KG1 (cell line): ENCODE measurements around the gene UPP1.
"Not testable (repeated sequence)": the region's sequence is repeated elsewhere in the genome, so short reads cannot be mapped to it uniquely, and the experiment has no call there.

Experiments
- DNase-seq: peaks from one replicate; lab custom pipeline; 2025; lab: John Stamatoyannopoulos, UW

The UPP1 gene

DNA sequence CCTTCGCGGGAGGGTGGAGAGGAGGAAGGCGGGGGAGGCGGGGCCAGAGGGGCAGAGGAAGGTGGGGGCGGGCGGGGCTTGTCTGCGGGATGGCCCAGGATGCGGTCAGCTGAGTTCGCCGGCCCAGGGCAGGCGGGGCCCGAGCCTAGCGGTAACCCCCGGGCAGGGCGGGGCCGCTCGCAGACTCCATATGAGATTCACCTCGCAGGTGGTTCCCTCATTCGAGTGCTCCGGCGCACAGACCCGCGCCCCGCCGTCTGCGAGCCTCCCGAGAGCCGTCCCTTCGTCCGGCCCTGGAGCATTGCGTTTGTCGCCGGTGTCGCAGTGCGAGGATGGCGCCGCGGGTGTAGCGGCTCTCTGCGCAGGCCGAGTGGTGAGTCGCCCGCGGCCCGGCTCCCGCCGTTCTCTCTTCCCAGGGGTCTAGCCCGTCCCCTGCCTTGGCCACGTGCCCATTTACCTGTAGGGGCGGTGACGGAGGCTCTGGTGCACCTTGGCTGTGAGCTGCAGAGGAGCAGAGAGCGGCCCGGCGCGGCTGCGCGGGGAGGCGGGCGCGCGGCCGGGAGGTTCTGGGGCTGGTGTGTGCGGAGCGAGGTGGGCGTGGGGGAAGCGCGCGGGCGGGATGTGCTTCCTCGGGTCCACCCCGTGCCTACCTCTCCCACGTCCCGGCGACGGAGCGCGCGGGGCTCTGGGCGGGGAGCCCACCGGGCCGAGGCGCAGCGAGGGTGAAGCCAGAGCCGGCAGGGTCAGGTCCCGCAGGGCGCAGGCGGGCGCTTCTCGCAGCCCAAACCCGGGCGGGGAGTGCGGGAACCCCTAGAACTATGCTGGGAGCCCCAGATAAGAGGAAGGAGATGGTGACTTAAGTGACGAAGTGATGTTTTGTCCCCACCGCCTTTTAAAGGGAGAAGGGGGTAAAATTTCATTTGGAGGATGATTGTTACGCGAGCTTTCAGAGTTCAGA, at the start of gene UPP1:
TSS of gene UPP1 (plus strand) at position 220 of the 958 bp plus-strand sequence. CDS start 5,519 bp downstream, outside the sequence.
- DNase-seq, result peak; percentile 88

DNA sequence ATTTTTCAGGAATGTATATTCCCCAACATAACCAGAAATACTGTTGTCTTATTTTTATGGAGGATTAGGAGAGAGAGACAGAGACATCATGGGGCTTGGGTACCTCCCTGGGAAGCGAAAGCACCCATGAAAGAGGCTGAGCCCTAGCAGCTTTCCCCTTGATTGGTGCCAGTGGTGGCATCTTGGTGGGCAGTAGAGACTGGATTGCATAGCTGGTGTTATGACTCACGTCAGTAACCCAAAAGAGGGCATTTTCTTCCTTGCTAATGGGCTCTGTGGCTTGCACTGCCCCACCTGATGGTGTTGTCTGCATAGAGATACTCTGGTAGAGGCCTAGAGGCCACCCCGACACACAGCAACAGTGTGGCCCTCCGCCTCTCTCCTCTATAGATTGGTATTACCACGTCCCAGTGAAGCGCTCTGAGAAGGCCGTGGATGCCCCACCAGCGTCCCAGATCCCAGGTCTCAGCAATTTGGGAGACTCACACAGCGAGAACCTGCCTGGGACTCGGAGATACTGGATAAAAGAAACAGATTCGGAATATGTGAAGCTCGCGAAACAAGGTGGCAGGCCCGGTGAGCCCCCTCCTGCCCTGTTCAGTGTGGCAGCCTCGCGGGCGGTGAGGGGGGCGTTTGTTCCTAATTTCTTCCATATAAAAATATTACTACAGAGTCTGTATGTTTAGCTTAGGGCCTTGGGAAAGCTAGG, 48.0 kb upstream of the UPP1 start:
- DNase-seq, result no peak

DNA sequence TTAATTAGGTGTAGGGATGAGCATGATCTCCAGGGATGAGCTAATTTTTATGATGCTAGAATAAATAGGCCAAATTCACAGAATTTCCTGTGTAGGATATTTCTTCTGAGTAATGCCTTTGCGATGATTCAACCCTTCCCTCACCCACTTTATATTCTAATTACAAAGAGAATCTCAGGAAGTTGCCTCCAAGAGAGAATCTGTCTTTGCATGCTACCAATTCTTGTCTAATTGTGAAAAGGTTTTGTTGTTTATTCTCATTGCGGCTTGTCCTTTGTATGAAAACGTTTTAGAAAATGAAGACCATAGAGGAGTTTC, 47.5 kb upstream of the UPP1 start:
- DNase-seq, result no peak

DNA sequence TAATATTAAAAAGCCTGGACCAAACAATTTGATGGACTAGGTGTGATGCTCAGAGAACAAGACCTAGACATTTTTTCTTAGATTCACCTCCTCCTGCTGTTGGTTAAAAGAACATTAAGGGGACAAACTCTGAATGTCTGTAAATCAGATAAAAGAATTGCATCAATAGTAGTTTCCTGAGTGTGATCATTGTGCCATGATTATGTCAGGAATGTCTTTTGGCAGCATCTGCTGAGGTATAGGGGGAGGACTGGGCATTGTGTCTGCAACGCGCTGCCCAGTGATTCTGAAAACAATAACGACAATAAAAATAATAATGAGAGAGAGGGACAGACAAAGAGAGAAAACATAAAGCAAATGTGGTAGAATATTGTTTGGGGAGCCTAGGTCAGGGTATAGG, 46.8 kb upstream of the UPP1 start:
- no peak for DNase-seq

DNA sequence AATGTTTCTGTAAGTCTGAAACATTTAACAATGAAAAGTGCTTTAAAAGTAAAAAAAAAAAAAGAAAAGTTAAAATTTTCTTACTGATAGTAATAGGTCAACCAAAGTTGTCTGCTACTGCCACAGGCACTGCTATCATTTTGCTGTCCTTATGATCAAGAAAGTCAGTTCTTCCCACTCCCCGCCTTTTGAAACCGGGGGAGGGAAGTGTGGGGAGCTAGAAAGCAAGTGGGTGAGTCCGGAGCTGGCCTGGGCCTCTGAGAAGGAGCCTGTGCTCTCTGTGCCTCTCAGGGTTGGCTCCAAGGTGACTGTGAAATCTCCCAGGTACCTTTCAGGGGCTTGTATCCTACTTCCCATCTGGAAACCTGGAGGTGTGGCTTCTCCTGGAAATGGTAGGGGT, 46.4 kb upstream of the UPP1 start:
- DNase-seq, result no peak

DNA sequence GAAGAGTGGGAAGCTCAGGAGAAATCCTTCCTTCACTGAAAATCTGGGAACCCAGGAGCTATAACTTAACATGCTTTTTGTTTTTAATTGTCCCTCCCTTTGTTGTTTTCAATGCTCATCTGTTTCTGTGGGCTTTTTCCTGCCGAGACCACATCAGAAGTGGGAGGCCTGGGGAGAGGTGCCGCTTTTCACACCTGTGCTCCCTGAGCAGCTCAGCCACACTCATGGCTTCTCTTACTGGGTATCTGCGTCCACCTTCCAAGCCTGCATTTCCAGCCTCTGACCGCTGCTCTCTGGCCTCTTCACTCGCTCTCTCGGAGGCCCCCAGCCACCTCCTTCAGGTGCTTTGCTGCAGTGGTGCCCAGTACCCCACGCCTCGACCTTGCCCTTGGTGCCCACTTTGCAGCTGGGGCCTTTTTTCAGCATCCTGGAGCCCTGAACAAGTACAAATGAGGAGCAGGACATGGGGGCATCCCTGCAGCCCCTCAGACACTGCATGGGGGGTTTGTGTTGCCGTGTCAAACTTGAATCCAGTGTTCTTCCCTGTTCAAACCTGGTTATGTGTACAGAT, 43.8 kb upstream of the UPP1 start:
- no peak for DNase-seq

DNA sequence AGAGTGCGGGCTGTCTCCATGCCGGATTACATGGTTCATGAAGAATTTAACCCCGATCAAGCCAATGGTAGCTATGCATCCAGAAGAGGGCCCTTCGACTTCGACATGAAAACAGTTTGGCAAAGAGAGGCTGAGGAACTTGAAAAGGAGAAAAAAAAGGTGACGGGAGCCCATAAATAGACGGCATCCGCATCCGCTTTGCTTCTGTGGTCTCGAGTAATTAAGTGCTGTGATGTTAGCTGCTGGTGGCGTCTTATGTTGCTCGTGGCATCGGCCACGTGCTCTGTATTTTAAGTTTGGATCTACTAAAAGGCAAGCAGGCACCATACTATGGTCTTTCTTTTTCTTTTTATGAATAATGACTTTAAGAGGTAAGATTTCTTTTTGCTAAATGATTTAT, 42.6 kb upstream of the UPP1 start:
- no peak for DNase-seq

DNA sequence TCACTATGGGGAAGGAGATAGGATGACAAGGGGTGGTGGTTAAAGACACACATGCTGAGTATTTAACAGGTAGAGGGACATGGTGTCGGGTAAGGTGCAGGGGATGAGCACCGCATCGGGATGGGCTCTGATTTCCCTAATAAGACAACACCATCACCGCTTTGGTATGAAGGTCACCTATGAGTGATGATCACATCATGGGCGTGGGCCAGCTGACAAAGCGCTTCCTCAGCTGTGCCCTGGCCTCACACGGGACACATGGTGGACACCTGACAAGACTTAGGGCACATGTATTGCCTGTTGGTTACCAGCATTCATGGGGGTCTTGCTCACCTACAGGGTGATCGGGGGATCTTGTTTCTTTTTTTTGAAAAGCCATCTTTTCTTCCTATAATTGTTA, 41.0 kb upstream of the UPP1 start:
- DNase-seq, result no peak

DNA sequence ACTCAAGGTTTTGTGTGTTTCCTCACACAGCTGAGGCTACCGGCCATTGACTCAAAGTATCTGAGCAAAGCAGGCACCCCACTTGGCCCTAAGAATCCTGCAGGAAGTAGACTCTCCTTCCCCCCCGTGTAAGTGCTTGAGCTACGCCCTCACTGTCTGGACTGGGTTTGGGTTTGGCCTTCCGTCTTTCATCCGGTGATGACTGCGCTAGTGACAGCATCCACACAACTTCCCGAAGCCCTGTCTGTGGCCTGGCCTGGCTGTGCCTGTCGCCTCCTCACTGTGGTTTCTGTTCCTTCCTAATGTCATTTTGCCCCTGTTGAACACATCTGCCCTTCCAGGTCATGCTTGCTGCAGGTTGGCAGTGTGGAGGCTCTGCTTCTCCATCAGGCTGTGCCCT, 39.2 kb upstream of the UPP1 start:
- no peak for DNase-seq

DNA sequence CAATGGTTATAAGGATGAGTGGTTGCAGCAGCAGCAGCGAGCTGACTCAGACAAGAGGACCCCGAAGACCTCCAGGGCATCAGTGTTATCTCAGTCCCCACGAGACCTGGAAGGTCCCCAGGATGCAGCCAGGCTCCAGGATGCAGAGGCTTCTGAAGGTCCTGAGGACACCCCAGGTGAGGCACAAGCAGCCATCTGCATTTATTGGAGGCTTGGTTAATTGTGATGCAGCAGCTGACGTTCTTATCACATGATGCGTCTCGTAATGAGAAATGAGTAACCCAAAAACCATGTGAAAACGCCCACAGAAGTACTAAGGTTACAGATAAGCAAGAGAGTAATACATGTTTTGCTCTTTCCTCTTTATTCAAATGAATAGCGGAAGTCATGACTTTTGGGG, 36.3 kb upstream of the UPP1 start:
- DNase-seq, result no peak

DNA sequence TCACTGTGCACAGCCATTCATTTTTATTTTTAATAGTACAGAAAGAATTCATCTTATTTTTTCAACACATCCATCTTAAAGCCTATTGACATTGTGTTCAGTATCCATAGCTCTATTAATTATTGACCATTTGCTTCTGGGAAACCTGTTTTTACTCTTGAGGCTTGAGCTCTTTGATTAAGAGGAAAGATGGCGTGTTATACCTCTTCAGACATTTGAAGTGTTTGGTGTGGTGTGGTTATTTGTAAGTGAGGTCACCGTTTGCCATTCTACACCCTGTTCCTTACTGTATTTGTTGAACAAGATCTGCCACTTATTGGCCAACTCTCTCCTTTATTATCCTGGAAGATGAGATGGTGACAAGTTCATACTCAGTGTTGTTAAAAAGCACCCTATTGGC, 35.3 kb upstream of the UPP1 start:
- no peak for DNase-seq

DNA sequence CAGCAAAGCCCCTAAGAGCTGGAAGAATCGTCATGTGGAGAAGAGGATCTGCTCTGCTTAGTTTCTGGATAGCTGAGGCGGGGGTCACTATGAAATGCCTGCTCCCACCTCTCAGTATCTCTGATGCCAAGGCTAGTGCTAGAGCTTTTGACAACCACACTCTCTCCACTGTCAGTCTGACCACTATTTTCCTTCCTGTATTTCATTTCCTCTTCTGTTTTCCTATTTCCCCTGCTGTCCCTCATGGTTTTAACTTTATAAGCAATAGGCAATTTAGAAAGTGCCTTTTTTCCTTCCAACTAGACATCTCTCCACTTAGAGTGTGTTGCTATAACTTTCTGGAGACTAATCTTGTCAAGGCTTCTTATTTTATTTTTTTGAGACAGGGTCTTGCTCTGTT, 30.1 kb upstream of the UPP1 start:
- no peak for DNase-seq

DNA sequence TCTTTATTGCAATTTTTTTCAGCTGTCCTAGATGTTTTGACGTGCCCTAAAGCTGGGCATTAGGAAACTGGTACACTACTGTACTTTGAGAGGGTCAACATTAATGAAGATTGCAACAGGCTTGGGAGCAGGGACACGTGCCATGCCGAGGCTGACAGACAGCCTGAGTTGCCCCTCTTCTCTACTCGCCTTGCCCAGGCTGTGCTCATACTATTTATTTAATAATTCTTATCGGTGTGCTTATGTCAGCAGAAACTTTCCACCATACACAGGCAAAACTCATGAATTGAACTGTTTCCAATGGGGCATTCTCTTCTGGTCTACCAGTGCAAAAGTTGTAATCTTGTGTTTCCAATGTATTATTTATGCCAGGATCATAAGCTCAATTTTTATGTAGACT, 29.4 kb upstream of the UPP1 start:
- no peak for DNase-seq

DNA sequence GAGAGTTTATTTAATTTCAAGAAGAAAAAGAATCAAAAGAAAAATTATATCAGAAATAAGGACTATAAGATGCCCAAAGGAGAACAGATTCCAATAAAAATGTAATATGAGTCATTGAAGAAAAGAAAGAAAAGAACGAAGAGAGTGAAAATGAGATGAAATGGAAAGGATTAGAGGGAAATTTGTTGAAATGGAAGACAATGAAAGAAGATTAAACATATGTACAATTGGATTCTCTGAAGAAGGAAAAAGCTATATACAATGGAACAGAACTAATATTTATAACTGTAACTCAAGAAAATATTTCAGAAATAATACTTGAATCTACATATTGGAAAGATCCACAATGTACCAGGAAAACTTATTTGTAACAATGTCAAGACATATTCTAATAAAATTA, 25.1 kb upstream of the UPP1 start:
- no peak for DNase-seq

DNA sequence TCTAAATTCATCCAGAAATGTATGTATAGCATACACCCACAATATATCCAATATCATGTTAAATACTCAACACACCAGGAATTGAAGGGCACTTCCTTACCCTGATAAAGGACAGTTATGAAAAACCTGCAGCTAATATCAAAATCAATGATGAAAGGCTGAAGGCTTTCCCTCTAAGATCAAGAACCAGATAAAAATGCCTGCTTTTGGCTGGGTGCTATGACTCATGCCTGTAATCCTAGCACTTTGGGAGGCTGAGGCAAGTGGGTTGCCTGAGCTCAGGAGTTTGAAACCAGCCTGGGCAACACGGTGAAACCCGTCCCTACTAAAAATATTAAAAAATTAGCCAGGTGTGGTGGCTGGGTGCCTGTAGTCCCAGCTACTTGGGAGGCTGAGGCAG, 21.6 kb upstream of the UPP1 start:
- DNase-seq, result no peak

DNA sequence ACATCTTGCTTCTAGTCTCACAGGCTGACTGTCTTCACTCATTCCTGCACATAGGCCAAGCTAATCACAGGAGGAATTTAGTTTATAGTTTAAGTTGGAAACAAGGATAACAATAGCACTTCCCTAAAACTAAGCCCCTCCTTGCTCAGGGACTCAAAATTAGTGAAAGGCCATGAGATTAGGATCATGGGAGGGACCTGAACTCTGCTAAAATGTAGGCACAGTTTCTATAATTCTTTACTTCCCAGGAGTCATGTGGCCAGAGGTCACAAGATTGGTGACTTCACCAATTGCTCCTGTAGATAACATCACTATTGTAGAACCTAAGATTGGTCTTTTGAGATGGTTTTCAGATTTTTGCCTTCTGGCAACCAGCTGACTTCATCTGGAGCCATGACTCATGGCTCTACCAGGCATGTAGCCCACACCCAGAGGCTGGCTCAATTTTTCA, 14.8 kb upstream of the UPP1 start:
- no peak for DNase-seq

DNA sequence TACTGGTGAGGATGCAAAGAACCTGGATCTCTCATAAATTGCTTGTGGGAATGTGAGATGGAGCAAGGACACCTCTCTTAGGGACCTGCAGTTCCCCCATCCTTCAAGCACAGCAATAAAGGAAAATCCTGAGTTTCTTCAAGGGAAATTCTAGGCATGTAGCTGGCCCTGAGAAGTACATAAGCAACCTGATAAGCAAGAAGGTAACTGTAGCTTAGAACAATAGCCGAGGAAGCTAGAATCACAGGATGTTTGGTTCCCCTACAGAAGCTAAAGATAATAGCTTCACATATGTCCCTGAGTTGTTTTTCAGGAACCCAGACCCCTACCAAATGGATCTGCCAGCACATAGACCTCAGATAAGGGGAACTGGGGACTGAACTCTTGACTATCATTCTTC, 11.6 kb upstream of the UPP1 start:
- DNase-seq, result no peak

DNA sequence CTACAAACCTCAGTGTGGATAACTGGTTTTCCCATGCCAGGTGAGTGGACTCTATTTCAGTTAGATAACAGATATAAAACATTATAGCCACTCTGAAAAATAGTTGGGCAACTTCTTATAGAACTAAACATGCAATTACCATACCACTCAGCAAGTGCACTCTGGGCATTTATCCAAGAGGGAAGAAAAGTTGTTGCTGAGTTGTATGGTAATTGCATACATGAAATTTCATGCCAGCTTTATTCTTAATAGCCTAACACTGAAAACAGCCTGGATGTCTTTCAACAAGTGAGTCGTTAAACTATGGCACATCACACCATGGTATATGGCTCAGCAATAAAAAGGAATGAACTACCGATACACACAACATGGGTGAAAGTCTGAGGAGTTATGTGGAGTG, 10.6 kb upstream of the UPP1 start:
- no peak for DNase-seq

DNA sequence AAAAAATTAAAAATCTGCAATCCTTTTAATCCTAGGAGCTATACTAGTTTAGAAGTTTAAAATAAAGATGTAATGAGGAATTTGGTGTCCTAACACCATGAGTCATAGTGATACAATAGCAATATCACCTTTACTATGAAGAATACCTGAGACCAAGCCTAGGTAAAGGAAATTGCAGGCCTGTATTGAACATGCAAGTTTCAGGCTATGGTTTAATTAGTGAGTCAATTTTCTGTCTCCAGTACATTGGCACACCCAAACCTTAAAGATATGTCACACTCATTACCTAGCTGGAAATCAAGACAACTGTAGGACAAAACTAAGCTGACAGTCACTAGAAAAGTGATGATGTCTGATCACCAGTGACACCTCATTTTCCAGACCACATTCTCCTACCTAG, 6.7 kb upstream of the UPP1 start:
- DNase-seq, result not testable (repeated sequence)

DNA sequence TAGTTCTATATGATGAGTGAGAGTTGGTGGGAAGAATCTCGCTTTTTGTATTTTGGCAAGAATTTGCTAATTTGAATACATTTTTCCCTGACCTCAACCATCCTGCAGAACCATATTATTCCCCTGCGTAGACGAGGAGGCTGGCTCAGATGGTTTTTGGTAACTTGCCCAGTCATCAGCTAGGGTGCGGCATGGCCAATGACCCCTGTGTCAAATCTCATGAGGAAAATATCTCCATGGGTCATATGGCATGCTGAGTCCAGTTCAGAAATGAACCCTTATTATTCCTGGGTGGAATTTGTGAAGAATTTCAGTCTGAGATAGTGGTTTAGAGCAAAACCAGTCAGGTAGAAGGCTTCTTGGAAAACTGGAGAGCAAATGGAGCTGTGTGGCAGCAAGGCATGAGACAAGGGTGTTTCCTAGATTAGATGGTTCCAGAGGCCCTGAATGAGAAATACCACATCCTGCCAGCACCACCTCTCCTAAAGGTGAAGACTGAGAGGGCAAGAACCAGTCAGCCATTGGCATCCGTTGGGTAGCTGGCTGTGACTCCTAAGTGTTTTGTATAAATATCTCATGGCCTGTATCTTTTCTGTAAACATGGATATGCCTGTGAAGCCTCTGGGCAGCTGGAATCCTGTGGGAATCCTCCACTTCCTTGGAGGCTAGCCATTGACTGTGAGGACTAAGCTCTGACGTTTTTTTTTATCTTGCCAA, 5.8 kb upstream of the UPP1 start:
- no peak for DNase-seq

DNA sequence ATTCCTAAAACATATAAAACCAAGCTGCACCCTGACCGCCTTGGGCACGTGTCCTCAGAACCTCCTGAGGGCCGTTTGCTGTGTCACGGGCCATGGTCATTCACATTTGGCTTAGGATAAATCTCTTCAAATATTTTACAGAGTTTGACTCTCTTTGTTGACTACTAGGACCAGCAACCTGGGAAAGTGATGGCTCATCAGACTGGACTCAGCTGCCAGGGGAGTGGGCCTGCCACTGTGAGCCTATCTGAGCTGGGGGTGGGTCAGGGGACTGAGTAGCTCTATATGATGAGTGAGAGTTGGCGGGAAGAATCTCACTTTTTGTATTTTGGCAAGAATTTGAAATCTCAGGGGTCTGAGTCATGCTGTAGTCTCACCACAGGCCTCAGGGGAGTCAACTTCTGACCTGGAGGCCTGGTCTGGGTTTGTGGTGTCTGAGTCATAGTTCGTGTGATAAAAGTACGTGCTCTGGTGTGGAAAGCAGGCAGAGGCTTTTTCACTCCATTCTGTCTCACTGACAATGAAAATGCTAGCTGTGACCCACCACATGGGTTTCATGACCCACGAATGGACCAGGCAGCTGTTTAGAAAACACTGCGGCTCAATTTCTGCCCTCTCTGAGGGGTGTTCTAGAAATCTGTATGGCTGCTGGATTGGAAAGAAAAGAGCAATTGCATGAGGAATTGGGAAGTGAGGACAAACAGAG, 4.2 kb upstream of the UPP1 start:
- peak; percentile 77 for DNase-seq

DNA sequence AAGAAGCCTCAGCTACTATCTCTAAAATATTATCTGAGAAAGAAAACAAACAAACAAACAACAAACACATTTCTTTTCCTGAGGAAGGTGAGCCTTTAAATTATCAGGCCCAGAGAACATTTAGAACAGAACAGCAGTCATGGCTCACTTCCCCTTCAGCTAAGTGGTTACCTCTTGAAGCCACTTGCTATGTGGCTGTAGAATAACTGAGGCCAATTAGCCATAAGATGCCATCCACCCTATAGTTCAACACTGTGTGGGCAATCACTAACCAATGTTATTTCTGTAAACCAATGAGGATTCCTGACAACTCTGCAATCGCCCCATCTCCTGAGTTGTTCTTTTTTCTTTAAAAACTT, 3.7 kb upstream of the UPP1 start:
- DNase-seq, result peak; percentile 63
